ENCODE results near the gene UNG.

UNG gene

DNA sequence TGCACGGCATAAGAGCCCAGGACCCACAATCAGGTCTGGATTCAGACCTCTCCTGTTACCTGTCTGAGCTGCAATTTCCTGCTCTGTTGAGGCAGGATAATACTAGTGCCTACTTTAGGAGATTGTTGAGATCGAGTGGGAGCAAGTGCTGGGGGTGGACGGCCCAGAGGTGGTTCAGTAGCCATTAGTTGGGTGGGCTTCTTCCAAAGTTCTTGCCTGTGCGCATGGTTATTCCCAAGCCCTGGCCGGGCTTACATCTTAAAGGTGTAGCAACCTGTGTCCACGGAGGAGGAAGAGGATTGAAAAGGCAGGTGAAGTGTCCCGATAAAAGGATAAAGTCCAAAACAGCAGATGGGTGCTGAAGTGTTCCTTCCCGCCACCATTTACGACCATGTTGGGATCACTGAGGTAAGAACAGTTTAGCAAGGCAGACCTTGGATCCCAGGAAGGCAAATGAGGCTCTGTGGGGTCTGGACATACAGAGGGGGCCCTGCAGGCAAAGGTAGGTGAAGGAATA is 52.8 kb downstream of the UNG start:
- Mint-ChIP-seq H3K4me1 (ENCODE audit: low read depth) (peaks cover 5% of the 10 kb centered on the region), H3K9me3 (ENCODE audit: low read depth) (no peaks in the 10 kb centered on the region), H3K27ac (no peak overlapping the region), H3K27me3 (no peaks in the 10 kb centered on the region), H3K4me3 (no peak overlapping the region), H3K36me3 (peaks cover 2% of the 10 kb centered on the region)

DNA sequence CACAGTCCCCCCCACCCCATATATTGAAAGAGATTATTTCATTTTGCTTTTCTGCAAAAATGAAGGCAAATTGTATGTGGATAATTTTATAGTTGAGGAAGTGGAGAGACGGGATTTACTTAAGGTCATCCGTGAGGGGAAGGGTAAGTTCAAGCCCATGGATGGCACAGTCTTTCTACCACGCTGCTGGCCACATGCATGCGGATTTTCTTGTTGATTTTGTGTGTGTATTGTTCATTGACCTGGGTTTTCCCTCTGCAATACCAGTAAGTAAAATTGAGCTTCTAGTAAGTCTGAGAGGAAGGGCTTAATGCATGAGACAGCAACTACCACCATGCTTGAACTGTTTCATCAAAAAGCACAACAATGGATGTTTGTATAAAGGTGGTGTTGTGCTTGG is 54.1 kb downstream of the UNG start:
- H3K27ac Mint-ChIP-seq, result no peak overlapping the region

GRCh38 chr12:109153821-109154441 is 56.5 kb downstream of the UNG start:
- H3K9me3 Mint-ChIP-seq (ENCODE audit: low read depth), result no peaks in the 10 kb centered on the region
- H3K27ac Mint-ChIP-seq, result no peak overlapping the region
- H3K27me3 Mint-ChIP-seq, result no peaks in the 10 kb centered on the region

More for the DNA sequence above, 54.1 kb downstream of the UNG start:
- Mint-ChIP-seq H3K36me3 (peaks cover 2% of the 10 kb centered on the region), H3K4me3 (no peak overlapping the region), H3K9me3 (ENCODE audit: low read depth) (no peaks in the 10 kb centered on the region), H3K4me1 (ENCODE audit: low read depth) (peaks cover 12% of the 10 kb centered on the region), H3K27me3 (no peaks in the 10 kb centered on the region)

GRCh38 chr12:109154451-109155438 is 57.3 kb downstream of the UNG start:
- Mint-ChIP-seq H3K4me3 (peak overlapping the region; percentile 97), H3K4me1 (ENCODE audit: low read depth) (peaks cover 12% of the 10 kb centered on the region), H3K36me3 (no peaks in the 10 kb centered on the region), H3K27ac (peak overlapping the region; percentile 71), H3K27me3 (no peaks in the 10 kb centered on the region), H3K9me3 (ENCODE audit: low read depth) (no peaks in the 10 kb centered on the region)

More at GRCh38 chr12:109153821-109154441, 56.5 kb downstream of the UNG start:
- Mint-ChIP-seq H3K4me3 (peak overlapping the region; percentile 97), H3K4me1 (ENCODE audit: low read depth) (peaks cover 12% of the 10 kb centered on the region), H3K36me3 (no peaks in the 10 kb centered on the region)

- Mint-ChIP-seq H3K36me3 (no peaks in the 10 kb centered on the region), H3K27ac (no peak overlapping the region), H3K9me3 (ENCODE audit: low read depth) (no peaks in the 10 kb centered on the region), H3K27me3 (no peaks in the 10 kb centered on the region), H3K4me1 (ENCODE audit: low read depth) (peaks cover 12% of the 10 kb centered on the region), H3K4me3 (peak overlapping the region; percentile 97)
These were observed 58.6 kb downstream of the UNG start for GRCh38 chr12:109156036-109156435.

GRCh38 chr12:109156586-109156985 is 59.2 kb downstream of the UNG start:
- H3K4me3 Mint-ChIP-seq, result no peak overlapping the region
- H3K27ac Mint-ChIP-seq, result no peak overlapping the region
- peaks cover 12% of the 10 kb centered on the region for H3K4me1 Mint-ChIP-seq (ENCODE audit: low read depth)
- H3K27me3 Mint-ChIP-seq, result no peaks in the 10 kb centered on the region
- H3K36me3 Mint-ChIP-seq, result no peaks in the 10 kb centered on the region
- H3K9me3 Mint-ChIP-seq (ENCODE audit: low read depth), result no peaks in the 10 kb centered on the region

DNA sequence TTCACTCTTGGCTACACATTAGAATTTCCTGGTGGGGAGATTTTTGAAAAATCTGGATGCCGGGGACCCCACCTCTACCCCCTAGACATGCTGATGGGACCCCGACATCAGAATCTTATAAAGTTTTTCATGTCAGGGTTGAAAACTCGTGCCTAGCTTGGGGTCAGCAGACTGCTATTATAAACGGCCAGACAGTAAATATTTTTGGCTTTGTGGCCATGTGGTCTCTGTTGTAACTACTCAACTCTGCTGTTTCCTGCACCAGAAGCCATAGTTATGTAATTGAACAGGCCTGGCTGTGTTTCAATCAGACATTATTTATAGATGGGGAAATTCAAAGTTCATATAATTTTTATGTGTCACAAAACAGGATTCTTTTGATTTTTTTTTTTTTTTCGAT is 60.6 kb downstream of the UNG start:
- Mint-ChIP-seq H3K36me3 (no peaks in the 10 kb centered on the region), H3K4me1 (ENCODE audit: low read depth) (peaks cover 12% of the 10 kb centered on the region), H3K27ac (no peak overlapping the region), H3K9me3 (ENCODE audit: low read depth) (no peaks in the 10 kb centered on the region), H3K4me3 (no peak overlapping the region), H3K27me3 (no peaks in the 10 kb centered on the region)

DNA sequence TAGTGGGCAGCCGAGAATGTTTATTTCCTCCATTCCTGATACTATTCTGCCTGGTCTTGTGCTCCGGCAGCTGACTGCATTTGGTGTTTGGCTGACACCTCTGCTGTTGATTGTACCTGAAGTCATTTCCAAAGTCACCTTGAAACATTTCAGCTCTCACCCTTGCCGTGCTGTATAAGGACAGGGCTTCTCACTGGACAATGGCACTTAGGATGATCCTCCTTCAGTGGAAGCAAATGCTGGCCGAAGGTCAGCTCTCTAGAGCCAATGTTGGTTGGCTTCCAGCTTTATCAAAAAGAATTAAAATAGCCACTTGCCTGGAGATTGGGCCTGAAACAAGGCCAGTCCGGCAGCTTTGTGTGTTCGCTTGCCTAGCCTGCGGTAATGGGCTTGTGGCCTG is 63.0 kb downstream of the UNG start:
- no peak overlapping the region for H3K4me3 Mint-ChIP-seq
- no peak overlapping the region for H3K27ac Mint-ChIP-seq
- H3K4me1 Mint-ChIP-seq (ENCODE audit: low read depth), result peaks cover 8% of the 10 kb centered on the region
- no peaks in the 10 kb centered on the region for H3K27me3 Mint-ChIP-seq
- H3K36me3 Mint-ChIP-seq, result no peaks in the 10 kb centered on the region
- no peaks in the 10 kb centered on the region for H3K9me3 Mint-ChIP-seq (ENCODE audit: low read depth)

All from activated naive CD8-positive, alpha-beta T cell (primary cell).